ENCODE data around the gene INHBB.
"Not testable (repeated sequence)": the region's sequence is repeated elsewhere in the genome, so short reads cannot be mapped to it uniquely, and the experiment has no call there.

Gene INHBB

GRCh38 chr2:120316071-120316470, 29.9 kb upstream of the INHBB start:
- DNase-seq (ENCODE audit: low read depth in 2 of 2), result no peak

GRCh38 chr2:120316528-120317179, 29.3 kb upstream of the INHBB start:
- DNase-seq (ENCODE audit: low read depth in 2 of 2), result no peak

DNA sequence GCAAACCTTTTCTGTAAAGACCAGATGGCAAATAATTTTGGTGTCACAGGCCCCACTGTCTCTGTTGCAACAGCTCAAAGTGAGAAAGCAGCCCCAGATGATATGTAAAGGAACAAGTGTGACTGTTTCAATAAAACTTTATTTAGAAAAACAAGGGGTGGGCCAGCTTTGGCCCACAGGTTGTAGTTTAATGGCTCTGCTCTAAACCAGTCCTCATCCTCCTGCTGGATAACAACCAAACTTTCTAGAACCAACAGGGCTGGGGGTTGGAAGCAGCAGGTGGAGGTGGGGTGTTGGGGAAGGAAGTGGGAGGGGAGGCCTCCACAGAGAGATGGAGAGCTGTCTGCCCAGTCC, 28.8 kb upstream of the INHBB start:
- DNase-seq (ENCODE audit: low read depth in 2 of 2), result no peak

DNA sequence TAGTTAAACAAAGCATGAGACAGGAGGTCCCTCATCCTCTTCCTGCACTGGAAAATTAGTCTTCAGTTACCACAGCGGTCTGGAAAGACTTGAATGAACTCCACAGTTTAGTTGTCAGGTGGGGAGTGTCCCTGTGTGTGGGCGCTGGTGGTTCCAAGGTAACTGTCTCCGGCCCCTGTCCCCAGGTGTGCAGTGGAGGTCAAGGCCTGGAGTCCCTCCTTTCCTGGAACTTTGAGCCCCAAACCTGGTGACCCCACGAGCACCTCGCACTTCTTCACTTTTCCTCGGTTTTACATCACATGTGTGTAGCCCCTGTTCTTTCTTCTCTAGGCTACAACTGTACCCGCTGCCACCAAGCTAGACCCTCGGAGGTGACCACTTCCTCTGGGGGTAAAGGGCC, 28.0 kb upstream of the INHBB start:
- no peak for DNase-seq (ENCODE audit: low read depth in 2 of 2)

- DNase-seq (ENCODE audit: low read depth in 2 of 2), result no peak
Observed at GRCh38 chr2:120318626-120319025, 27.3 kb upstream of the INHBB start.

DNA sequence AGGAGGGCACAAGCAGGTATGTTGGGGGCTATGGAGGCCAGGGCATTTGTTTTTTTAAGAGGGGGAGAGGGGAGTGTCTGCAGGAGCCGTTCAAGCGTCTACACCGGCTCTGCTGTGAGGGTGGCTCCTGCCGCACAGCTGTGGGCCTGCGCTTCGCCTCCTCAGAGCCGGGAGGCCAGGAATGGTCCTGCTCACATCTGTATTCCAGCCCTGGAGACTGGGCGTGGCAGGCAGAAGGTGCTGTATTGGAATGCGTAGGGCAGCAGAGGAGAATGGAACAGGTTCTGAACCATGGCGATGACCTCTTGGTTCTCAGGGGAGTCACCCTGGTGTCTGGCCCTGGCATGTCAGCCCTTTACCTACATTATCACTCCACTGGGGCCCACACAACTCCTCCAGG, 26.8 kb upstream of the INHBB start:
- DNase-seq (ENCODE audit: low read depth in 2 of 2), result no peak

GRCh38 chr2:120319686-120320317, 26.1 kb upstream of the INHBB start:
- DNase-seq (ENCODE audit: low read depth in 2 of 2), result no peak

- DNase-seq (ENCODE audit: low read depth in 2 of 2), result no peak
Observed at GRCh38 chr2:120320318-120320851, 25.6 kb upstream of the INHBB start.

- not testable (repeated sequence) for DNase-seq (ENCODE audit: low read depth in 2 of 2)
Observed at GRCh38 chr2:120320887-120321556, 24.9 kb upstream of the INHBB start.

- DNase-seq (ENCODE audit: low read depth in 2 of 2), result no peak
Observed at GRCh38 chr2:120321721-120322284, 24.1 kb upstream of the INHBB start.

GRCh38 chr2:120322329-120322728, 23.6 kb upstream of the INHBB start:
- DNase-seq (ENCODE audit: low read depth in 2 of 2), result no peak

GRCh38 chr2:120323214-120323613, 22.7 kb upstream of the INHBB start:
- DNase-seq (ENCODE audit: low read depth in 2 of 2), result no peak

- DNase-seq (ENCODE audit: low read depth in 2 of 2), result no peak
Observed at GRCh38 chr2:120323807-120324399, 22.0 kb upstream of the INHBB start.

- no peak for DNase-seq (ENCODE audit: low read depth in 2 of 2)
Observed at GRCh38 chr2:120324933-120325332, 21.0 kb upstream of the INHBB start.

DNA sequence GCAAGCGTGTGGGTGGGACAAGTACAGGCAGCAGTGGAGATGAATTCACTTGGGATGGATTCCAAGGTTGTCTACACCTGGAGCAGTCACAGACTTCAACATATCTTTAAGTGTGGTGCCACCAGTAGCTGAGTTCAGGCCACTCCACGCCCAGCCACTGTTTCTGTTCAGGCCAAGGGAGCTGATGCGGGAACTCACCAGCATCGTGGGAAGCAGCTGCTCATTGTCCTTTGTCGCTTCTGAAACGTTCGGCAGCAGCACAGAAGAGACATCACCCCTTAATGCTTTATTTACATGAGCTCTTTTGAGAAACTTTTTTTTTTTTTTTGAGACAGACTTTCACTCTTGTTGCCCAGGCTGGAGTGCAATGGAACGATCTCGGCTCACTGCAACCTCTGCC, 19.9 kb upstream of the INHBB start:
- DNase-seq (ENCODE audit: low read depth in 2 of 2), result no peak

GRCh38 chr2:120330946-120331822, 14.8 kb upstream of the INHBB start:
- DNase-seq (ENCODE audit: low read depth in 2 of 2), result no peak

DNA sequence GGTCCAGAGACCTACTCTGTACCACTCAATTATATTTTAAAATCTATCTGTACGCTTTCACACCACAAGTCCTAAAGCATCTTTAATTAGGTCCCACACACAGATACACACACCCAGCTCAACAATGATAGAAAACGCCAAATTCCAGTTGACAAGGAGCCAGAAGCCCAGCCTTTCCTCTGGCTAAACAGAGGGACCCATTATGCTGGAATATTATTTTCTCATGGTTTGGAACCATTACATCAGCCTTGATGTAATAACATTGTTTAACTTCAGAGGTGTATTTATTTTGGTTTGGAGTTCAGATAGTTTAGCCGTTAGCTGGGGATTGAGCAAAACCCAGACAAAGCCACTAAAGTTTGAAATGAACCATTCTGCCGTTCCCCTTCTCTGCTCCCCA, 14.0 kb upstream of the INHBB start:
- DNase-seq (ENCODE audit: low read depth in 2 of 2), result no peak

- no peak for DNase-seq (ENCODE audit: low read depth in 2 of 2)
Observed at GRCh38 chr2:120332384-120332783, 13.6 kb upstream of the INHBB start.

GRCh38 chr2:120334068-120334467, 11.9 kb upstream of the INHBB start:
- DNase-seq (ENCODE audit: low read depth in 2 of 2), result no peak

DNA sequence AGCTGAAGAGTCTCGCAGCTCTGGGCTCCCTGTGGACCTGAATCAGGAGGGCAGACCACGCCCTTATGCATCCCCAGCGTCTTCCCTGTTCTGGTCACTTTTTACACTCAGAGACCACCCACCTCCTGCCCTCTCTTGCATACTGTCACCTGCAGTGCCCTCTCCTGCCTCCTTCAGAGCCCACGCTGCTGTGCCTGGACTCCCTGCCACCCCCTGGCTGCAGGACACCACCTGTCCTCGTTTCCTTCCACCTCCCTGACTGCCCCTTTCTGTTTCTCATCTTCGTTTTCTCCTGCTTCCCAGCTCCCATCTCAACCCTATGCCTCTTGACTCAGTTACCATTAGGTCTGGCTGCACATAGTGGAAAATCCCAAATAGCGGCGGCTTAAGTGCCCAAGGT, 9.2 kb upstream of the INHBB start:
- DNase-seq (ENCODE audit: low read depth in 2 of 2), result no peak

- DNase-seq (ENCODE audit: low read depth in 2 of 2), result no peak
Observed at GRCh38 chr2:120338015-120338414, 7.9 kb upstream of the INHBB start.
